Subcutaneous preadipocyte (primary cell): ENCODE results near the gene GDPD5. TPM values are rescaled to one million over a fixed set of nuclear protein-coding genes. Genes with fewer than 3 reads are reported as not detected.

ENCODE experiments used
- small RNA-seq: library from RNA; depleted of rRNA; stranded (forward); fragments of <200 nt; gene quantifications from one replicate; pipeline ENCODE3, GENCODE V24; 2012
- total RNA-seq: library from RNA; depleted of rRNA; stranded (reverse); fragments of >200 nt; gene quantifications from 2 replicates; pipeline ENCODE4 v1.2.3, GENCODE V29; 2012

The GDPD5 gene
- total RNA-seq: 2.3 and 4.0 TPM in 2 replicates

GRCh38 chr11:75525433-75526191 is at the start of gene GDPD5:
GDPD5 (minus strand) TSS chr11:75525941; CDS start chr11:75477735, 48,206 bp downstream.

GRCh38 chr11:75562048-75562835 is 36.5 kb upstream of the GDPD5 start, which contains the start of gene SERPINH1:
SERPINH1 (plus strand) TSS chr11:75562253; CDS start chr11:75566350, 4,097 bp downstream.

GRCh38 chr11:75432911-75433321 is 92.8 kb downstream of the GDPD5 start, which contains the start of gene KLHL35:
KLHL35 (minus strand) TSS chr11:75433203; CDS start chr11:75430629, 2,574 bp downstream.

GRCh38 chr11:75399344-75400145 is 126.2 kb downstream of the GDPD5 start, which contains the start of gene RPS3:
RPS3 (plus strand) TSS chr11:75399518; CDS start chr11:75399548, 30 bp downstream.

Small RNAs within 50 kb of the gene (small RNA-seq; reads per million reads assigned to genes)
- gene SNORD15A (not detected), gene SNORD15B (3,039 reads per million, percentile 100 among the genes with 10 or more reads in this experiment)

Other genes starting within 250 kb of the GDPD5 start
- 40.1 TPM in 2 replicates for gene ARRB1, start 174.3 kb downstream of the GDPD5 start, total RNA-seq
- gene RPS3, start 126.4 kb downstream of the GDPD5 start, total RNA-seq: 1,259 and 2,700 TPM in 2 replicates
- 1.4 and 3.7 TPM in 2 replicates for gene KLHL35, start 92.7 kb downstream of the GDPD5 start, total RNA-seq
- gene SERPINH1, start 36.3 kb upstream of the GDPD5 start, total RNA-seq: 548 and 810 TPM in 2 replicates
- 0.73 and 0.98 TPM in 2 replicates for gene MAP6, start 143.1 kb upstream of the GDPD5 start, total RNA-seq
- gene MOGAT2, start 191.9 kb upstream of the GDPD5 start, total RNA-seq: not detected in 2 replicates
- gene DGAT2, start 242.8 kb upstream of the GDPD5 start, total RNA-seq: 9.8 and 18.7 TPM in 2 replicates